HT1080 (cell line): ENCODE results near the gene EMX2. TPM values are rescaled to one million over a fixed set of nuclear protein-coding genes. Genes with fewer than 3 reads are reported as not detected.
"Not testable (repeated sequence)": the region's sequence is repeated elsewhere in the genome, so short reads cannot be mapped to it uniquely, and the experiment has no call there.

Experiments used
- DNase-seq: peaks from one replicate; pipeline ENCODE4 v3.0.0-alpha.2; 2015; ENCODE audit warnings: low read depth
- polyA plus RNA-seq, 2 experiments: library from polyadenylated mRNA; depleted of rRNA; stranded (reverse); fragments of >200 nt; gene quantifications; 2 replicates each; pipeline ENCODE4 v1.2.3, GENCODE V29; 2015
- total RNA-seq: library from RNA; depleted of rRNA; stranded (reverse); fragments of >200 nt; shearing (Covaris generic); gene quantifications from 2 replicates; pipeline ENCODE4 v1.2.3, GENCODE V29; 2014; rRNA removed

The EMX2 gene
- 0.08 and 0.20 TPM in 2 replicates for total RNA-seq
- polyA plus RNA-seq (2015; cell fraction: cytosol; rRNA removed): 0.11 TPM in 1 of 2 replicates, not detected in the other
- 0.10 TPM in 1 of 2 replicates, not detected in the other for polyA plus RNA-seq (2015; cell fraction: nucleus; rRNA removed)

DNA sequence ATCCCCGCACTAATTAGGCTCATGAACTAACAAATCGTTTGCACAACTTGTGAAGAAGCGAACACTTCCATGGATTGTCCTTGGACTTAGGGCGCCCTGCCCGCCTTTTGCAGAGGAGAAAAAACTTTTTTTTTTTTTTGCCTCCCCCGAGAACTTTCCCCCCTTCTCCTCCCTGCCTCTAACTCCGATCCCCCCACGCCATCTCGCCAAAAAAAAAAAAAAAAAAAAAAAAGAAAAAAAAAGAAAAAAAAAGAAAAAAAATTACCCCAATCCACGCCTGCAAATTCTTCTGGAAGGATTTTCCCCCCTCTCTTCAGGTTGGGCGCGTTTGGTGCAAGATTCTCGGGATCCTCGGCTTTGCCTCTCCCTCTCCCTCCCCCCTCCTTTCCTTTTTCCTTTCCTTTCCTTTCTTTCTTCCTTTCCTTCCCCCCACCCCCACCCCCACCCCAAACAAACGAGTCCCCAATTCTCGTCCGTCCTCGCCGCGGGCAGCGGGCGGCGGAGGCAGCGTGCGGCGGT, at the start of gene EMX2:
Gene EMX2, plus strand, starts transcription at position 41 of the 519 bp plus-strand sequence. CDS start 522 bp downstream, outside the sequence.
- DNase-seq: no peak

DNA sequence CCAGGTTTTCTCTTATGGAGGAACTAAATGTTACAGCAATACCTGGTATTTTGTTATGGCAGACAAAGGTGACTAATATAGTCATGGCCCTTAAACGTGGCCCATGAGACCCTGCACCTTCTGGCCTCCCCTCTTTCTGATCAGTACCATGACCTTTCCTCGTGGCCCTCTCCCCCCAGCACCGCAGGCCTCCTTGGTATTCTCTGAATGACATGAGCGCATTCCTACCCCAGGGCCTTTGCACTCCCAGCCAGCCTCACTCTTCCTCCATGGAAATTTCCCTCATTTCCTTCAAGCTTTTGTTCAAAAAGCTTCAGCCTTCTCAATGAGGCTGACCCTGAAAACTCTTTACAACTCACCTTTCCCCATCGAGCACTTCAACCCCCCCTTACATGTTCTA, 46.5 kb upstream of the EMX2 start:
- no peak for DNase-seq

DNA sequence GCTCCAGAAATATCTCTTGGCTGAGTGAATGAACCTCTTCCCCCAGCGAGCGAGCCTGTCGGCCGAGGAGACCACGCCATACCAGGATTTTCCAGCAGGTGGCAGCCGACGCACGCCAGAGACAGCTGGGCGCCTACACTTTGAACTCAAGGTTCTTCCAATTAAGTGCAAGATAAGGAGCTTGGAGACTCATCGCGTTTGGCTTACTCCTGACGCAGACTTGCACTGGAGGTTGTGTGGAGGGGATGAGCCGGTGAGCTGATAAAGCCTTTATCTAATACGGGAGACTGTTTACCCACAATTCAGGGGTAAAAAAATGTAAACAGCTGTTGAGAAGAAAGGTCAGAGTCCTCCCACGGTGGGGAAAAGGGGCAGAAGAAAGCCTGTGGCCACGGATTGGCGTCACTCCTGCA, 45.9 kb upstream of the EMX2 start:
- DNase-seq: peak; percentile 83

DNA sequence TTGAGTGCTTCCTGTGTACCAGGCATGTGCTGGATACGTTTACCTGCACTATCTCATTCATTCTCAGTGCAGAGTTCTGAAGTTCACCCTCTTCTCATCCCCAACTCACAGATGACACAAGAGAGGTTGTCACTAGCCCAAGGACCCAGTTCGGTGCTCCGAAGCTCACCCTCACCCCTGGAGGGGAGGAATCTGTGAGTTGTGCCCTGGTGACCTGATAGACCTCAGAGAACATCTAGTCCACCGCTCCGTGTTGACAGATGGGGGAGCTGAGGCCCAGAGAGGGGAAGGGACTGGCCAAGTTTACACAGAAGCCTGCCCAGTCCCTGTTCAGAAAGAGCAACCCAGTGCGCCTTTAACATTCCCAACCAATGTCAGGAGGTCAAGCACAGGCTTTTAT, 44.8 kb upstream of the EMX2 start:
- no peak for DNase-seq

DNA sequence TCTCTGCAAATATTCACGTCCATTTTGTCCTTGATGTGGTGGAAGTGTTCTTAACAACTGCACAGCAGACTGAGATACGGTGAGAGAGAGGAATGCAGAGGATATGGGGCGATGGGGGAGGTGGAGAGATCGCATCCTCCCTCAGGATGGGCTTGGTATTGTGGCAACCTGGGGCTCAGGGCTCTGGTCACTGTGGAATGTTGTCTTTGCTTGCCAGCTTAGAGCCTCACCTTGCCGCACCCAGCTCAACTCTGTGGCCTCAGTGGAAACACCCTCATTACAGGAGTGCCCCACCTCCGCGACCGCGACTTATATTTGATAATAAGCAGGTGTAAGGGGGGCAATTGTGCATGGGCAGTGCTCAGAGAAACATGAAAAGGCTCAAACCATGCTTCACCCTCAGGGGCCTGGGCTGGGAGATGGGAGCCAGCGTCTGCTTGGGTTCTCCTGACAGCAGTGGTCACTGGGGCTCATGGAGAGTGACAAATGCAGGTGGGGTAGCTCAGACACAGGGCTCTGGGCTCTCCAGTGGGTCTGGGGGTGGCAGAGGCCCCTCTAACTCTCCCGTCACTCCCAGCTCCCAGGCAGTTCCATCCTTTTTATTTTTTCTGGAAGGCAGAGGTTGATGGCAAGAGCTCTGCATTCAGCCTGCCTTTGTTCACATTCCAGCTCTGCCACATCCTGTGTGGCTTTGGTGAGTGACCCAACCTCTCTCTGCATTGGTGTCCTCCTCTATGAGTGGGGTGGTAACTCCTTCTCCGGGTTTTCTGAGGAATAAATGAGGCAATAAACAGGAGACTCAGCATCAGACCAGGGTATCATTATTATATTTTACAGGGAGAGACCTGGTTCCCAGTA, 43.1 kb upstream of the EMX2 start:
- peak; percentile 31 for DNase-seq

DNA sequence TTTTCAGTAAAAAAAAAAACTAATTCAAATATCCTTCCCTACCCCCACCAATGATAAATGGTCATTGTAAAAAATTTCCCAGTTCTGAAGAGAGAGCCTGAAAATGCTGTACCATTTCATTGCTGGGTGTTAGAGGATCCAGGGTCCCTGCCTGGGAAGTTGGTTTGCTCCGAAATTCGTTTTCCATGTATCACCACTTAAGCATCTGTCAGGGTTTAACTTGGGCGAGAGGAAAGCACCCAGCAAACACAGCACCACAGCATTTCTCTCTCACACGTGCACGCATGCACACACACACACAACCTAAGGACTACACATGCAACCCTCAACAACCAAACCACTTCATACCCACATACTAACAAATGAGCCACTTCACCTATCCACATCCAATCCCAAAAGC, 42.1 kb upstream of the EMX2 start:
- no peak for DNase-seq

DNA sequence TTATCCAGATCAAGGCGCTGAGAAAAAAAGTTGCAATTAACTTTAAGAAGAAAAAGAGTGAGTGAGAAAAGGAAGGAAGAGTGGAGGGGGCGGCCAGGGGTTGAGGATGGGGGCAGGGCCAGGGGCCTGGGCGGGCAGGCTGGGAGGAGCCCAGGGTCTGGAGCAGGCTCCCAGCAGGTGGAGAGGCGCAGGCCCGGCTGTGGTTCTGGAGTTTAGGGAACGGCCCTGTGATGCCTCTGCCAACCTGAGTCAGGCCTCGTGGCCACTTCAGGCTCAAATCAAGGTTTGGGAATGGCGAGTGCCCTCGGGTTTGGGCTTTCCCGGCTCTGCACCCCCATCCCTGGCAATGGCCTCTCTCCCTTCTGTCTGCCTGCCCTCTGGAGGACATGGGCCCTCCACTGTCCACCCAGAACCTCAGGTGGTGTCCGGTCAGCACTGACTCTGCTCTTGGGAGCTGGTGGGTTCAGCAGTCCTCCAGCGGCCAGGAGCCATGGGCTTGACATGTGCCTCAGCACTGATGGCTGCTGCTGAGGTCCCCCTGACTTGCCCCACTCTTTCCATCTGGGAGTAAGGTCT, 41.0 kb upstream of the EMX2 start:
- DNase-seq: no peak

DNA sequence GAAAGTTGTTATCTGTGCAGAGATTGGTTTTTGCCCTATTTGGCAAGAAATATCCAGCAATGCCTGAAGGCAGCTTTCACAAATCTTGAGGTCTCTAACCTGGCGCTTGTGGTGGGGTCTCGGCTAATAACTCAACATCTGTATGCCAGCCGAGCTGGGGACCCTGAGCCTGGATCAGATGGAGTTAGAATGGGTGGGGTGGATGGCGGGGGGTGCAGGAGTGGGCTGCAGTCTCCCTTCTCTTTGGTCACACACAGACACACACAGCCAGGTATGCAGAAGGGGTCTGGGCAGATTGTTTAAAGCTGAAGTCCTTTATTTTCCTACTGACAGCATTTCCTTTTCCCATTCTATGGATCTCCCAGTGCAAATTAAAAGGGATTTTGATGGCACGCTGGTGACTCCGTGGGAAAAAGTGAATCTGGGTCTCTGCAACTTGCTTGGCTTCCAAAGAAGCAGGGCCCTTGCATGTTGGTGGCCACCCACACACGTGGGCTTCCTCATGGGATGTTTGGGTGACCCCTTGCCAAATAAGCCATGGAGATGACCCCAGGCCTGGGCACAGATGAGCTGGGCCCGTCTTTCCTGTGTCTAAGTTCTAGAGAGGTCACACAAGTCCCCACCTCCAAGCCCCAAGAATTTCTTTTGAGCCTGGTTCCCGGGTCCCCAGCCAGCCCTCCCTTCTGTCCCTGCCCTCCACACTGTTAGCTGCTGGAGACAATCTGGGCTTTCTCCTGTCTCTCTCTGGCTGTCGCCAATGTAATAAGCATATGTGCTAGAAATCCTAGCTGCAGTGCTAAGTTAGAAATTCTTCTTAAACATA, 39.9 kb upstream of the EMX2 start:
- DNase-seq: no peak

DNA sequence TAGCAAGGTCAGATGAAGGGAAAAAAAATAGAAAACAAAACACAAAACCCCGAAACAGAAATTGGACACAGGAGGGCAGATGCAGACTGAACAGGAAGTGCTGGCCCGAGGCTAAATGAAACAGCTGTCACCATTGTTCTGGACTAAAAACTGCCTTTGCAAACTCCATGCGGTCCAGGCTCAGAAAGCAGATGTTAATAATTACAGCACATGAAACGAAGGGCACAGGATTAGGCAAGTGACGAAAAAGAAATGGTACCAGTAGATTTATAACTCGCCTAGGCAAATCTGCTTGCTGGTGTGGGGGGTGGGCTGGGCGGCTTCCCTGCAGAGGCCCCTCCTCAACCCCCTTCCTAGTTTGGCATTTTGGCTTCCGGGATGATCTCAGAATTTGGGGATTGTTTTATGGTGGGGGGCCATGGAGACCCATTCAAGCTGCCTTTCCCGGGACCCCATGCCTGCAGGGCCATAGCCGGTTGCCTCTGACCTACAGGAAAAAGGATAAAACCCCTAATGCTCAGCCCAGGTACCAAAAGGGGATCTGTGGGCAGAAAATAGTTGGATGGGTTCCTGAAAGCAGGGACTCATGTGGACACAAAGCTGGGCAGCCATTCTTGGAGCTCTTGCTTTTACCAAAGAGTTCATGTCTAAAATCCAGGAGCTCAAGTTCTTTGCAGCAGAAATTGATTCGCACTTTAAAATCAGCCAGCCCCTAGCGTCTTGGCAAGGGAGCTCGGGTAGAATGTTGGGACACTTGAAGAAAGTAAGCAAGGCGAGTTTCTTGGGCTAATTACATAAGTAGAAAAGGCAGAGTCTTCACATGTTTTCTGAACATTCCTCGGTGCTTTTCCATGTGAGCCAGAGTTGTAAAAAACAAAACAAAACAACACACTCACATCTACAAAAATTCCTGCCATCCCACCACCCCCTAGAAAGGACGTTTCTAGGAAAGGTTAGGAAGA, 39.0 kb upstream of the EMX2 start:
- DNase-seq: no peak

DNA sequence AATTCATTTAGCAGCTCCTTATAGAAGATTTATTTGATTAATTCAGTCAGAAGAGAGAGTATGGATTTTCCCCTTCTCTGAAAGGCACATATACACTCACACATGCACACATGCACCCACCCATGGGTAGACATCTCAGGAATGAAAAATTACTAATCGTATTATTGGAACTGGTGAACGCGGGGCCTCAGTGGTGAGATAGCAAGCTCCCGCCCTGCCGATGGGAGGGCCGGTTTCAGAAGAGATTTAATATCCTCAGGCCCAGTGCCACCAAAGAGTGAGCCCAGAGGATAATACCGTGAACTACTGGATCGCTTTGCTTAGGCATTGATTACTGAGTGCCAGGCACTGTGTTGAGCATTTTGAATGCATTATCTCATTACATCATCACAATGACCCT, 38.0 kb upstream of the EMX2 start:
- no peak for DNase-seq

DNA sequence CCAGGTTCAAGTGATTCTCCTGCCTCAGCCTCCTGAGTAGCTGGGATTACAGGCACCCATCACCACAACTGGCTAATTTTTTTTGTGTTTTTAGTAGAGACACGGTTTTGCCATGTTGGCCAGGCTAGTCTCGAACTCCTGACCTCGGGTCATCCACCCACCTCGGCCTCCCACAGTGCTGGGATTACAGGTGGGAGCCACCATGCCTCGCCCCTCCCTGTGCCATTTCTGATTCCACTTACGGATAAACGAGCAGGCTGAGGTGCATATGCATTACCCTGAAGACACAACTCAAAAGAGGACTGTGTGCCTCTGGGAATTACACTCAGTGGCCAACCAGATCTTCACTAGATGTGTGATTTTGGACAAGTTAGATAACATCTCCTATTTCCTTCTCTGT, 35.5 kb upstream of the EMX2 start:
- not testable (repeated sequence) for DNase-seq

DNA sequence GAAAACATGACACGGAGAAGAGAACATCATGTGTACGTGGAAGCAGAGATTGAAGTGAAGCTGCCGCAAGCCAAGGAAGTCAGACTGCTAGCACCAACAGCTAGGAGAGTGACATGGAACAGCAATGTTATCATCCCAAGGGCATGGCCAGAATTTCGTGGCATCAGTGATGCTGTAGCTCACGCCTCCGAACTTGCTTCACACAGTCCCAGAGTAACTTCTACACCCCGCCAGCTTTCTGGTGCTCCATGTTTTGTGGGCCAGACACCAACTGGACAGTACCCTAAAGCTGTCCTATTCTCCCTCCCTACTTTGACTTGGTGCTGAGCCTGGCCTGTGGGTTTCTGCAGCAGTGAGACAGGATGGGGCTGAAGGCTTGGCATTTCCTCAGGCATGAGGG, 33.0 kb upstream of the EMX2 start:
- DNase-seq: no peak

DNA sequence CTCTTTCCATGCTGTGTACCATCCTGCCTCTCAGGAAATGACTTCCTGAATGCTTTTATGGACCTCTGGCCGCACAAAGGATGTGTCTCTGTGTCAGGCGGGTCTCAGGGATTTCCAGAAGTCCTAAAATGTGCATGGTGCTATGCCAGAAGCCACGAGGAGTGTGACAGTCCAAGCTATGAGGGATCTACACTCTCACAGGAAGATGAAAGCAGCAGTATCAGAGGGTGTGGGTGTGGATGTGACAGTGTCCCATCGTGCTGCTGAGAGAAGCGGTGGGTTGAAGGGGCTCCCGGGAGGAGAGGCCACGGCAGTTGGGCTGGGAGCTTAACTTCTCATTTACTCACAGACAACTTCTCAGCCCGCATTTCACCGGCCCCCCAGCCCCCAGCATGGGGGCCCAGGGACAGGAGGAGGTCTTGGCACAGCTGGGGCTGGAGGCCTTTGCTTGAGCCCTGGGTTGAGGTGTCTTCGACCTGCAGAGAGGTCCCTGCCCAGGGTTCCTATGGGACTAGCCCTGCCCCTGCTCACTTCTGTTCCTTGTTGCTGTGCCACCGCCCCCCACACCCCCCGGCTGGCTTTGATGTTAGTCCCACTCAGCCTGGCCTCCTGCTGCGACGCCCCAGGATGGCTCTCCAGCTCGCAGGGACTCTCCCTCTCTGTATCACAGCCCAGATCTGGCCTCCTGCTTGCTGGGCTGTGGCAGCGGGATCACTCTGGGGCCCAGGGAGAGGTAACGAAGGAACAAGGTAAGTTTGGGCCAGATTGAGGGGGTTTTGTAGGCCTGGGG, 30.8 kb upstream of the EMX2 start:
- DNase-seq: no peak

DNA sequence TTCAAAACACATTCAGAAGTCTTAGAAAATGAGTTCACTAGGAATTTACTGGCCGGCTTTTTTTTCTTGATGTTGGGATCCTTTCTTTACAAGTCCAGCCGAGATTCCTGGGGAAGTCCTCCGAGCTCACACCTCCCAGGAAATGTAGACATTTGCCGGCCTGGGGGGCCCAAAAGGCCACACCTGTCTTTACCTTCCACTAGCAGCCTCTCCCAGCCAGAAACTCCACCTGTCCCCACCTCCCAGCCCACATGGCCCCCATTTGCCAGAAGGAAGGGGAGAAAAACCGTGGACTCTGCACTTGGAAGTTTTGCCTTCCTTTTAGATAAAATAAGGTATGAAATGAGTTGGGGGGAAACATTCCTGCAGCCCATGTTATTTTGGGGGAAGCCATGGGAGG, 27.6 kb upstream of the EMX2 start:
- no peak for DNase-seq

DNA sequence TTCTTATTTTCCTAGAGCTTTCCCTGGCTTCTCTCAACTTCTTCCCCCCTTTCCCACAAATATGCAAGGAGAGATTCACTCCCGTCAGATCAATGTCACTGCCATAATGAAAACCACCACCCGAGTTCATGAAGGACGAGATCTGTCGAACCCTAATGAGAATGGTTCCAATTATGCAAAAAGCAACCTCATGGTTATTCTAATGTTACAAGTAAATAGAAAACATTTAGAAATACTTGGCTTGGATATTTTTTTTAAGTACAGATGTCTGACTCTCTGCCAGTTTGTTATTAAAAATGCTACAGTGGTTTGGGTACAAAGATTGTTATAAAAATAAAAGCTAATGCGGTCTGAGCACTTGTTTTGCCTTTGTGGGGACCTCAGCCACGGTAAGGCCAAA, 25.9 kb upstream of the EMX2 start:
- DNase-seq: no peak

DNA sequence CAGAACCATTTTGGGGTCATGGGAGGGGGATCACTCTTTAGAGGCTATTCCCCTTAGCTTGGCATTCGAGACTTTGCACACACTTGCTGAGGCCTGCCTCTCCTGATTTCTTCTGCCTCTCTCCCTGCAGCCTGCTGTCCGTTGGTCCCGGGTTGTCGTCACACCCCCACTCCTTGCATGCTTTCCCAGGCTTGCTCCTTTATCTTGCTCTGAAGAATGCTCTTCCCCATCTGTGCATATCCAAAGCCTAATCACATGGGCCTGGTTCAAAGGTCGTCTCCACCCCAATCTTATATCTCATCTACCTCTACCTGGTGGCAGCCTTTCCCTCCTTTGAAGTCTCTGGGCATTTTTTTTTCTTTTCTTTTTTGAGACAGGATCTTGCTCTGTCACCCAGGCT, 24.3 kb upstream of the EMX2 start:
- no peak for DNase-seq

DNA sequence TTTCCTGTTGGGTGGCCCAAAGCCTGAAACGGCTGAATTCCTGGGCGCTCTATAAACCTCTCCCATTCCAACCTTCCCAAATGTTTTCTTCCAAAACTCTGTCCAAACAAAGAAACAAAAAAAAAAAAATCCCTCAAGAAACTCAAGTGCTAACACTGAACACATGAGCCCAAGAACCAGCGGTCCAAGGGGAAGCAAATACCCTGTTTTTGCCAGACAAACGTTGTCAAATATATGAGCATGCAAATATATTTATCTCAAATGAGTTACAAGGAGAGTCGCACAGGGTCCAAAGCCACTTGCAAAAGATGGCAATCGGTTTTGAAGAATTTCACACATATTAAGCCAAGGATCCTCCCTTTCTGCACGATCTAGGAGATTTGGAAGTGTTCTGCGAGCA, 23.3 kb upstream of the EMX2 start:
- DNase-seq: no peak

DNA sequence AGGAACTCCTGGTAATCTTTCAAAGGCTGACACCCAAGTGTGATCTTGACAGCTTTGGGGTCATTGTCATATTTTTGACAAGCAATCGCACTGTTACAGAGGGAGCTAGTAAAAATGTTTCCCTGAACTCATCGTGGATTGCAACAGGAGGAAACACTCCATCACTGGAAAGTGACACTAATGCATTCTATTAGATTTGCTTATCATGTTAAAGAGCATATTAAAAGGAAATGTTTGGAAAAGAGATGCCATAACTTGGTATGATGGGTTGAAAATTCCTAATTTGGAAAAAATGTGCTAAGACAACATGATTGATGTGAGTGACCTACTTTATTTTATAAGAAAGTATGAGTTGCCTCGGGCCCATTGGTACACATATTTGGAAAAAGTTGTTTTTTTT, 22.7 kb upstream of the EMX2 start:
- DNase-seq: no peak

DNA sequence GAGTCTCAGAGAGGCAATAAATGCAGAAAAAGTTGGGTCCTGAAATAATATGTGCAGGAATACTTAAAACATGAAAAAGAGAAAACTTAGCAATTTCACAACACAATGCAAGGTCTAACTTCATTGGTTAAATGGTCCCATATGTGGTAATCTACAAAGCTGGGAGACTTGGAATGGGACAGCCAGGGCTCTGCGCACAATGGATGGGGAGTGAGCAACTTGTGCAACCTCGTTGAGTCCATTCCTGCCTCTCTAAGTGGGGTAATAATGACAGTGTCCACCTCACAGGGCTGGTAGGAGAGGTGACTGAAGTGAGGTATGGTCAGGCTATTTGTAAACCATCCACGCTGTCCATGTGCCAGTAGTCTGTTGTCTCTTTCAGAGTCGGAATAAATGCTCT, 11.8 kb upstream of the EMX2 start:
- no peak for DNase-seq
